ENCODE results near the gene PLOD1. TPM values are rescaled to one million over a fixed set of nuclear protein-coding genes. Genes with fewer than 3 reads are reported as not detected.

PLOD1 gene
- total RNA-seq, 4 donors from 2014 or later, result 14.6 to 324 (median 55.8) TPM

GRCh38 chr1:11981378-11982009, 47.0 kb downstream of the PLOD1 start:
- no peak overlapping the region for H3K4me3 ChIP-seq
- no peaks in the 10 kb centered on the region for H3K27me3 ChIP-seq
- no peaks in the 10 kb centered on the region for H3K9me3 ChIP-seq
- peaks cover 5 to 15% of the 10 kb centered on the region in 2 donors for H3K4me1 ChIP-seq
- H3K27ac ChIP-seq, result no peak overlapping the region
- TF ChIP-seq CTCF (IDR thresholded peaks at IDR 0.05) (no peak), POLR2A (IDR thresholded peaks at IDR 0.05) (no peak)
- no peak for DNase-seq
- intact Hi-C loops (cut with DNase I; ENCODE audit: low total_unique reads), result no loop called here
- no peaks in the 10 kb centered on the region for H3K36me3 ChIP-seq

- peaks cover 5 to 15% of the 10 kb centered on the region in 2 donors for H3K4me1 ChIP-seq
- intact Hi-C loops (cut with DNase I; ENCODE audit: low total_unique reads), result no loop called here
Measured at GRCh38 chr1:11982010-11982392, 47.5 kb downstream of the PLOD1 start.

GRCh38 chr1:11984121-11984520, 49.6 kb downstream of the PLOD1 start:
- intact Hi-C loops (cut with DNase I; ENCODE audit: low total_unique reads), result no loop called here
- H3K27me3 ChIP-seq, result no peaks in the 10 kb centered on the region
- no peak for DNase-seq
- H3K36me3 ChIP-seq, result no peaks in the 10 kb centered on the region
- H3K9me3 ChIP-seq, result no peaks in the 10 kb centered on the region
- no peak overlapping the region for H3K4me3 ChIP-seq
- no peak overlapping the region for H3K27ac ChIP-seq
- TF ChIP-seq POLR2A (IDR thresholded peaks at IDR 0.05) (no peak), CTCF (IDR thresholded peaks at IDR 0.05) (no peak)
- H3K4me1 ChIP-seq, result peaks cover 0 to 9% of the 10 kb centered on the region in 2 donors

More at GRCh38 chr1:11982010-11982392, 47.5 kb downstream of the PLOD1 start:
- no peak overlapping the region for H3K27ac ChIP-seq
- DNase-seq, result no peak
- no peaks in the 10 kb centered on the region for H3K27me3 ChIP-seq
- TF ChIP-seq POLR2A (IDR thresholded peaks at IDR 0.05) (no peak), CTCF (IDR thresholded peaks at IDR 0.05) (peak in 1 of 4 experiments; percentile 7)
- H3K9me3 ChIP-seq, result no peaks in the 10 kb centered on the region
- no peaks in the 10 kb centered on the region for H3K36me3 ChIP-seq
- no peak overlapping the region for H3K4me3 ChIP-seq

GRCh38 chr1:11984576-11984975, 50.1 kb downstream of the PLOD1 start:
- no peak overlapping the region for H3K4me3 ChIP-seq
- no peak overlapping the region for H3K27ac ChIP-seq
- DNase-seq, result no peak
- H3K4me1 ChIP-seq, result peaks cover 0 to 8% of the 10 kb centered on the region in 2 donors
- H3K36me3 ChIP-seq, result no peaks in the 10 kb centered on the region
- no peaks in the 10 kb centered on the region for H3K27me3 ChIP-seq
- TF ChIP-seq CTCF (IDR thresholded peaks at IDR 0.05) (no peak), POLR2A (IDR thresholded peaks at IDR 0.05) (no peak)
- intact Hi-C loops (cut with DNase I; ENCODE audit: low total_unique reads), result no loop called here
- no peaks in the 10 kb centered on the region for H3K9me3 ChIP-seq

GRCh38 chr1:11985171-11985570, 50.7 kb downstream of the PLOD1 start:
- no peak for DNase-seq
- no peaks in the 10 kb centered on the region for H3K9me3 ChIP-seq
- no peak for TF ChIP-seq CTCF (IDR thresholded peaks at IDR 0.05)
- TF ChIP-seq POLR2A (IDR thresholded peaks at IDR 0.05), result no peak
- H3K27me3 ChIP-seq, result no peaks in the 10 kb centered on the region
- no peaks in the 10 kb centered on the region for H3K36me3 ChIP-seq
- intact Hi-C loops (cut with DNase I; ENCODE audit: low total_unique reads), result loop anchor here (5.0 kb wide), 1 partner anchor 402 kb away; no protein-coding TSS in a partner anchor
- H3K4me1 ChIP-seq, result peaks cover 0 to 8% of the 10 kb centered on the region in 2 donors
- H3K4me3 ChIP-seq, result no peak overlapping the region
- no peak overlapping the region for H3K27ac ChIP-seq

Measured in uterus (tissue), 4 donors.